Mucosa of stomach (tissue), 1 donor: ENCODE measurements around the gene BPIFB6.

ENCODE experiments used
- H3K27me3 ChIP-seq: one replicate; pipeline ENCODE4 v1.7.0; 2013; ENCODE audit warnings: mild to moderate bottlenecking, low read length; ENCODE audit not compliant: control insufficient read depth, insufficient read depth
- H3K36me3 ChIP-seq: one replicate; pipeline ENCODE4 v1.7.0; 2013; ENCODE audit warnings: low read length; ENCODE audit not compliant: control insufficient read depth, insufficient read depth
- H3K4me1 ChIP-seq: one replicate; pipeline ENCODE4 v1.7.0; 2013; ENCODE audit warnings: mild to moderate bottlenecking, low read length; ENCODE audit not compliant: control insufficient read depth, insufficient read depth
- H3K4me3 ChIP-seq: one replicate; pipeline ENCODE4 v1.7.0; 2013; ENCODE audit warnings: low read length
- H3K9ac ChIP-seq: one replicate; pipeline ENCODE4 v1.7.0; 2013; ENCODE audit warnings: mild to moderate bottlenecking, low read length, moderate library complexity
- H3K9me3 ChIP-seq: one replicate; pipeline ENCODE4 v1.7.0; 2013; ENCODE audit warnings: mild to moderate bottlenecking, low read length, moderate library complexity; ENCODE audit not compliant: control insufficient read depth
- donor health status: Pancreatic carcinoma.

BPIFB6 gene

GRCh38 chr20:33005908-33006775, 25.3 kb upstream of the BPIFB6 start:
- no peak overlapping the region for H3K9ac ChIP-seq
- no peaks in the 10 kb centered on the region for H3K27me3 ChIP-seq
- no peaks in the 10 kb centered on the region for H3K36me3 ChIP-seq
- no peak overlapping the region for H3K4me3 ChIP-seq
- H3K9me3 ChIP-seq = no peaks in the 10 kb centered on the region
- H3K4me1 ChIP-seq = no peaks in the 10 kb centered on the region

DNA sequence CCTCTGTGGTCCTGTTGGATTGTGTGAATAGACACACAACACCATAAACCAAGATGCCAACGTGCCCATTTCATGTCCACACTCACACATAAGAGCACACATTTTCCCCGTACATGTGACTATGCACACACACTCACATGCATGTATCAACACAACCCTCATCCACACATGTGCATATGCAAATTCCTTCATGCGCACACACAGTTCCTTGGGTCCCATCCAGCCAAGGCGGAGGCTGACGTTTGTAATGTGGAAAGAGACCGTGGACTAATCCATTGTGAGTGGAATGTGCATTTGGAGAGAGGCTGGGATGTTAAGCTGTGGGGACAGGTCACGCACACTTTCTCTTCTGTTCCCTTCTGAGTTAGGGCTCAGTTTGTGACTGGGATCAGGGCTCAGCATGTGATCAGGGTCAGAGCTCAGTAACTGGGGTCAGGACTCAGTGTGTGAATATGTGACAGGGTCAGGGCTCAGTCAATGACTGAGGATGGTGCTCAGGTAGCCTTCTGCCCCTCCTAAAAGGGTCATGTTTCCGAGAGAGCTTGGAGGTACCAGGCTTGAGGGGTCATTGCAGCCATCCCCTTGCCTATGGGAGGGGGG, 24.6 kb upstream of the BPIFB6 start:
- H3K4me1 ChIP-seq = no peaks in the 10 kb centered on the region
- no peak overlapping the region for H3K4me3 ChIP-seq
- no peaks in the 10 kb centered on the region for H3K9me3 ChIP-seq
- no peaks in the 10 kb centered on the region for H3K36me3 ChIP-seq
- H3K27me3 ChIP-seq = no peaks in the 10 kb centered on the region
- H3K9ac ChIP-seq = no peak overlapping the region

- Histone ChIP-seq H3K36me3 (no peaks in the 10 kb centered on the region), H3K27me3 (no peaks in the 10 kb centered on the region), H3K4me3 (no peak within 1 kb of the TSS), H3K9me3 (no peaks in the 10 kb centered on the region), H3K4me1 (no peaks in the 10 kb centered on the region), H3K9ac (no peak within 1 kb of the TSS)
Measured at GRCh38 chr20:33007376-33008335, 23.8 kb upstream of the BPIFB6 start, which contains the start of gene BPIFB2. Gene BPIFB2 (plus strand): TSS chr20:33007704. CDS start chr20:33008575, 871 bp downstream.

DNA sequence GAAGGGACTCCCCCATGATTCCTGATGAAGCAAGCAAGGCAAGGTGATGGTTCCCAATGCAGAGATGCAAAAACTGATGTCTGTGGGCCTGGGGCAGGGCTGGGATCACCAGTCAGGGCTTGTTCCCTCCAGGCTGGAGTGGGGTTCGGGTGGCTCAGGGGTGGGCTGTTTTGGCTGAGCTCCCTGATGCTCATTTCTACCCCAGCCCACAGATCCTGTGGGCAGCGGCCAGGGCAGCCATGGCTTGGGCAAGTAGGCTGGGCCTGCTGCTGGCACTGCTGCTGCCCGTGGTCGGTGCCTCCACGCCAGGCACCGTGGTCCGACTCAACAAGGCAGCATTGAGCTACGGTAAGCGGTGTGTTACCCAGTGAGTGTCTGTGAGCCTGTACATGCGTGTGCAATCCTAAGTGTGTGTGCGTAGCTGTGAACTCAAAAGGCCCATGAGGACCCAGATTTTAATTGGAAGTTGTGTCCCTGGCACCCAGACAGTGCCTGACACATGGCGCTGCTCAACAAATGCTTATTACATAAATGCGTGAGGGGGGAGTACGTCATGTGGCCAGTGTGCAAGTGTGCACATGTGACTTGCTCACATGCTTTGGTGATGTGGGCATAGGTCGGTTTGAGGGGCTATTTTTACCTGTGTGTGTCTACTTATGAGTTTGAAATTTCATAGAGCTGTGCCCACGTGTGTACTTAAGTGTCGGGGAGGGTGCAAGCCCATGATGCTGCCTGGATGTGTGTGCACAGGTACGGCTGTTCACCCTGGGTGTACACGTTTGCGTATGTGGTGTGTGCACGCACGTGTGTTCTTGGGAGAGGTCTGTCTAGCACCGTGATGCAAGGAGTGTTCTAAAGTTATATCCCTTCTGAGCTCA, 22.9 kb upstream of the BPIFB6 start:
- no peak overlapping the region for H3K4me3 ChIP-seq
- no peaks in the 10 kb centered on the region for H3K36me3 ChIP-seq
- H3K9me3 ChIP-seq = no peaks in the 10 kb centered on the region
- H3K4me1 ChIP-seq = no peaks in the 10 kb centered on the region
- no peaks in the 10 kb centered on the region for H3K27me3 ChIP-seq
- H3K9ac ChIP-seq = no peak overlapping the region

DNA sequence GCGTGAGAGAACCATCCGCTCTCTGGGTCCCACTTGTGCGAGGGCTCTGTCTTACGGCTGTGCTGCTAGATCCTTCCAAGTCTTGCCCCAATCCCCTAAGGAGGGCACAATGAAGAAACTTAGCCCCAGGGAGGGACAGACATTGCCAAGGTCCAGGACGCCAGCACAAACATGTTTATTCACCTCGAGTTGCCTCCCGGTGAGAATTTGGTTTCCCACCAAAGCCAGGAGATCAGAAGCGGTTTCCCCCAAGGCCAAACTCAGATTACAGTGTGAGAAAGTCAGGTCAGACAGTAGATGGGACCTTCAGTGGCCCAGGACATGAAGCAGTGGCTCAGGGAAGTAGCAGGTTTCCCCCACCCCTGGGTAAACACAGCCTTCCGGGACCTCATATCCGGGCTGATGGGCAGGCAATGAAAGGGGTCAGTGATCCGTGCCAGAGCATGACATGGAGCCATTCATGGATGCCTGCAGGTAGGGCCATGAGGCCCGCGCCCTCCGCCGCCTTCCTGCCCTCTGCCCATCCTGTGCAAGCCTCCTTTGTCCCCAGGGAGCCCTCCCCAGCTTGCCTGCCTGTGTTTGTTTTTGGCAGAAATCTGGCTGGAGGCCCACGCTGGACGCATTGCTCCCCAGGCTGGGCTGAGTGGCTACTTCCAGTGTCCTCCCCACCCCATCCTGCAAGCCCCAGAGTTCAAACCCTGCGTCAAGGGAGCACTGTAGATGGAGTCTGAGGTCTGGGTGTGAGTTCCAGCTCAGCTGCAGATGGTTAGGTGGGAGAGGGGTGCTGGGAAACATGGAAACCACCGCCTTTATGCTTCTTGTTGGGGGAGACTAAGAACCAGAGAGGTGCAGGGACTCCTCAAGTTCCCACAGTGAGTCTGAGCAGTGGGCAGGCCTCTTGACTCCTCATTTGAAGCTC, 22.0 kb upstream of the BPIFB6 start:
- no peak overlapping the region for H3K9ac ChIP-seq
- no peaks in the 10 kb centered on the region for H3K9me3 ChIP-seq
- no peaks in the 10 kb centered on the region for H3K36me3 ChIP-seq
- no peaks in the 10 kb centered on the region for H3K27me3 ChIP-seq
- H3K4me1 ChIP-seq = no peaks in the 10 kb centered on the region
- no peak overlapping the region for H3K4me3 ChIP-seq

DNA sequence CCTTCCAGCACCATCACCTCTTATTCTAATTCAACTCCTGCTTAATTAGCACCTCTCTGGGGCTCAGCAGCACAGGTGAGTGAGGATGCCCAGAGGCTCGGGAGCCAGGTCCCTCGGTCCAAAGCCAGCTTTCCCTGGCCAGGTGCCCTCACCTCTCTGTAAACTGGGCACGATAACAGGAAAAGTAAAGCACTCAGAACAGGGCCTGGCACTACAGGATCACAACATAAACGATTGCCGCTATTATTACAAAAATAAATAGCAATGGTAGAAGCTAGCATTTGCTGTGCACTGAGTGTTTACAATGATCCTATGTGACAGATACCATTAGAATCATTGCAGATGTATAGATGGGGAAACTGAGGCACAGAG, 21.3 kb upstream of the BPIFB6 start:
- Histone ChIP-seq H3K4me1 (no peaks in the 10 kb centered on the region), H3K4me3 (no peak overlapping the region), H3K27me3 (no peaks in the 10 kb centered on the region), H3K36me3 (no peaks in the 10 kb centered on the region), H3K9ac (no peak overlapping the region), H3K9me3 (no peaks in the 10 kb centered on the region)

GRCh38 chr20:33010674-33011449, 20.6 kb upstream of the BPIFB6 start:
- no peaks in the 10 kb centered on the region for H3K4me1 ChIP-seq
- H3K4me3 ChIP-seq = no peak overlapping the region
- H3K9ac ChIP-seq = no peak overlapping the region
- no peaks in the 10 kb centered on the region for H3K36me3 ChIP-seq
- H3K27me3 ChIP-seq = no peaks in the 10 kb centered on the region
- no peaks in the 10 kb centered on the region for H3K9me3 ChIP-seq

- no peaks in the 10 kb centered on the region for H3K27me3 ChIP-seq
Measured at GRCh38 chr20:33012327-33013189, 18.9 kb upstream of the BPIFB6 start.

DNA sequence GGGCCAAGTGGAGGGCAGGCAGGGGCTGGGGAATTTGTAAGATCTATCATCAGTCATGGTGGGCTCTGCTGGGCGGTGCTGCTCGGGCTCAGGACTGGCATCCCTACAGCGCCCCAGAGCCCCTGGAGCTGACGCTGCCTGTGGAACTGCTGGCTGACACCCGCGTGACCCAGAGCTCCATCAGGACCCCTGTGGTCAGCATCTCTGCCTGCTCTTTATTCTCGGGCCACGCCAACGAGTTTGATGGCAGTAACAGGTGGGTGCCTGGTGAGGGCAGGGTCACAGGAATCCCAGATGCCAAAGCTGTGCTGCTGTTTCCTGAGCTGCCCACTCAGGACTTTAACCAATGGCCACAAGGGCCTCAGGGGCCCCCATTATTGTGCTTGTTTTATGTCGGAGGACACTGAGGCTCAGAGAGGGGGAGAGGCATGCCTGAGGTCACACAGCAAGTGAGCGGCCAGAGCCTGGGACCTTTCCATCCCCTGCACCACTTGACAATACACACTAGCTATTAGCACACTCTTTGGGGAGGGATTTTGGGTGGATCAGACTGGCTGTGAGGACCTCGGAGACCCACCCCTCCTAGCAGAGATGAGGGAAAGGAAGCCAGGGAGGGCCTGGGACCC, 17.6 kb upstream of the BPIFB6 start:
- H3K4me1 ChIP-seq = no peaks in the 10 kb centered on the region
- H3K27me3 ChIP-seq = no peaks in the 10 kb centered on the region
- H3K9me3 ChIP-seq = no peaks in the 10 kb centered on the region
- no peaks in the 10 kb centered on the region for H3K36me3 ChIP-seq
- no peak overlapping the region for H3K4me3 ChIP-seq
- no peak overlapping the region for H3K9ac ChIP-seq

More at GRCh38 chr20:33012327-33013189, 18.9 kb upstream of the BPIFB6 start:
- Histone ChIP-seq H3K9ac (no peak overlapping the region), H3K4me3 (no peak overlapping the region), H3K36me3 (no peaks in the 10 kb centered on the region), H3K9me3 (no peaks in the 10 kb centered on the region), H3K4me1 (no peaks in the 10 kb centered on the region)
